ENCODE data around the gene SCT. TPM values are rescaled to one million over a fixed set of nuclear protein-coding genes. Genes with fewer than 3 reads are reported as not detected.

The SCT gene
- total and polyA plus RNA-seq, 11 donors: 0.81 TPM; not detected in 10

GRCh38 chr11:628056-628455 is 1.1 kb upstream of the SCT start:
- no peak for ATAC-seq
- H3K27me3 ChIP-seq: peaks cover 6 to 28% (median 15%) of the 10 kb centered on the region in 9 donors
- no peaks in the 10 kb centered on the region for H3K36me3 ChIP-seq
- H3K4me3 ChIP-seq: no peak overlapping the region
- WGBS, 4 donors: 92 to 96% (median 94%) methylated on average over 31 of the region's 31 CpGs
- intact Hi-C loops (cut with DNase I): loop anchor here in 2 of 10 donors (2.0 to 5.0 kb wide), 2 partner anchors 71 to 73 kb away; no protein-coding TSS in a partner anchor
- TF ChIP-seq CTCF (IDR thresholded peaks at IDR 0.05) (no peak), POLR2A (IDR thresholded peaks at IDR 0.05) (no peak)
- DNase-seq: peak in 2 of 5 donors; percentile 6 to 18
- no peaks in the 10 kb centered on the region for H3K9me3 ChIP-seq
- H3K4me1 ChIP-seq: peaks cover 0 to 16% (median 0%) of the 10 kb centered on the region in 12 donors
- no peak overlapping the region for H3K27ac ChIP-seq

DNA sequence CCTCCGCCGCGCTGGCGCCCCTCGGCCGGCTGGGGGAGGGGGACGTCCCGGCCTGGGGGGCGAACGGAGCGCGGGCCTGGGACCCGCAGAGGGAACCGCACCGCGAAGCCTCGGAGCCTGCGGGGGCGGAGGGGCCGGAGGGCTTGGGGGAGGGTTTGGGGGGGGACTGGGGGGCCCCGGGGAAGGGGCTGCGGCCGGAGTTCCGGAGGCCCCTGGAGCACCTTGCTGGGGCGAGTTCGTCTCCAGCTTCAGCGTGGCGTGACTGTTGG is 261 bp upstream of the SCT start:
- WGBS, 4 donors: 18 to 63% (median 43%) methylated on average over 8 to 28 of the region's 28 CpGs
- Histone ChIP-seq H3K9me3 (no peaks in the 10 kb centered on the region), H3K4me1 (peaks cover 0 to 16% (median 0%) of the 10 kb centered on the region in 12 donors), H3K27me3 (peaks cover 6 to 28% (median 15%) of the 10 kb centered on the region in 9 donors), H3K4me3 (peak overlapping the region in 1 of 12 donors; percentile 22), H3K36me3 (peaks cover 0 to 3% (median 0%) of the 10 kb centered on the region in 9 donors), H3K27ac (no peak overlapping the region)
- DNase-seq: no peak
- no peak for ATAC-seq
- TF ChIP-seq POLR2A (IDR thresholded peaks at IDR 0.05) (no peak), CTCF (IDR thresholded peaks at IDR 0.05) (no peak)
- intact Hi-C loops (cut with DNase I): loop anchor here in 1 of 10 donors (5.0 kb wide), 1 partner anchor 70 kb away; no protein-coding TSS in a partner anchor

GRCh38 chr11:625636-626268 is 1.2 kb downstream of the SCT start:
- intact Hi-C loops (cut with DNase I): loop anchor here in 1 of 10 donors (5.0 kb wide), 1 partner anchor 68 kb away; no protein-coding TSS in a partner anchor
- 82 to 92% (median 85%) methylated on average over 19 to 22 of the region's 22 CpGs for WGBS, 4 donors
- H3K9me3 ChIP-seq: no peaks in the 10 kb centered on the region

More at GRCh38 chr11:625636-626268, 1.2 kb downstream of the SCT start:
- Histone ChIP-seq H3K27ac (no peak overlapping the region), H3K36me3 (peaks cover 0 to 3% (median 0%) of the 10 kb centered on the region in 9 donors), H3K27me3 (peaks cover 6 to 28% (median 15%) of the 10 kb centered on the region in 9 donors), H3K4me3 (no peak overlapping the region), H3K4me1 (peaks cover 0 to 16% (median 0%) of the 10 kb centered on the region in 12 donors)
- peak in 2 of 5 donors; percentile 6 to 14 for DNase-seq
- no peak for TF ChIP-seq POLR2A (IDR thresholded peaks at IDR 0.05)
- no peak for TF ChIP-seq CTCF (IDR thresholded peaks at IDR 0.05)
- peak in 1 of 4 donors; percentile 7 for ATAC-seq
